ENCODE measurements around the gene TRIM68.

The TRIM68 gene, protein sequence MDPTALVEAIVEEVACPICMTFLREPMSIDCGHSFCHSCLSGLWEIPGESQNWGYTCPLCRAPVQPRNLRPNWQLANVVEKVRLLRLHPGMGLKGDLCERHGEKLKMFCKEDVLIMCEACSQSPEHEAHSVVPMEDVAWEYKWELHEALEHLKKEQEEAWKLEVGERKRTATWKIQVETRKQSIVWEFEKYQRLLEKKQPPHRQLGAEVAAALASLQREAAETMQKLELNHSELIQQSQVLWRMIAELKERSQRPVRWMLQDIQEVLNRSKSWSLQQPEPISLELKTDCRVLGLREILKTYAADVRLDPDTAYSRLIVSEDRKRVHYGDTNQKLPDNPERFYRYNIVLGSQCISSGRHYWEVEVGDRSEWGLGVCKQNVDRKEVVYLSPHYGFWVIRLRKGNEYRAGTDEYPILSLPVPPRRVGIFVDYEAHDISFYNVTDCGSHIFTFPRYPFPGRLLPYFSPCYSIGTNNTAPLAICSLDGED

GRCh38 chr11:4607781-4608666 lies at the start of gene TRIM68:
Gene TRIM68, minus strand, starts transcription at chr11:4608231. Its CDS starts 2,727 bp downstream, at chr11:4605504.
- peak within 1 kb of the TSS; percentile 61 for H3K4me3 ChIP-seq (ENCODE audit: low read length)
- no peak for TF ChIP-seq ZNF274 (IDR thresholded peaks at IDR 0.05; ENCODE audit: low read depth, low read length)

GRCh38 chr11:4654635-4655369 lies 46.8 kb upstream of the TRIM68 start:
- TF ChIP-seq ZNF274 (IDR thresholded peaks at IDR 0.05; ENCODE audit: low read depth, low read length), result no peak

DNA sequence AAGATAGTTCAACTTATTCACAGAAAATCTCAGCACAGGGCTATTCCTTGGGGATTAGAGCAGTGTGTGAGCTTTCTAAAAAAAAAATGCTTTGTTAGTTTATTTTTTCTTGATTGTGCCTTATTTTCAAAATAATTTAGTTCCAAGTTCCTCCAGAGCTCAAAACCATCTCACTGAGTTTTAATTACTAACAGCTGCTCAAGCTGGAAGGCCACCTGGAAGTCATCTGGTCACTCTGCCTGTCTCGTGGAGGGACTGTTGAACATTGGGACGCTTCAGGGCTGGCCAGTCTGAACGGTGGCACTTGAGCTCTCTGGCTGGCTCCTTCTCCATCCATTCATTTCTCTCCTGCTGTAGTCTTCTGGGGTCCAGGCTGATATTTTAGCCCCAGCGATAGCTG lies 39.7 kb upstream of the TRIM68 start:
- H3K4me3 ChIP-seq (ENCODE audit: low read length), result no peak overlapping the region
- TF ChIP-seq ZNF274 (IDR thresholded peaks at IDR 0.05; ENCODE audit: low read depth, low read length), result no peak

More at GRCh38 chr11:4654635-4655369, 46.8 kb upstream of the TRIM68 start:
- no peak overlapping the region for H3K4me3 ChIP-seq (ENCODE audit: low read length)

DNA sequence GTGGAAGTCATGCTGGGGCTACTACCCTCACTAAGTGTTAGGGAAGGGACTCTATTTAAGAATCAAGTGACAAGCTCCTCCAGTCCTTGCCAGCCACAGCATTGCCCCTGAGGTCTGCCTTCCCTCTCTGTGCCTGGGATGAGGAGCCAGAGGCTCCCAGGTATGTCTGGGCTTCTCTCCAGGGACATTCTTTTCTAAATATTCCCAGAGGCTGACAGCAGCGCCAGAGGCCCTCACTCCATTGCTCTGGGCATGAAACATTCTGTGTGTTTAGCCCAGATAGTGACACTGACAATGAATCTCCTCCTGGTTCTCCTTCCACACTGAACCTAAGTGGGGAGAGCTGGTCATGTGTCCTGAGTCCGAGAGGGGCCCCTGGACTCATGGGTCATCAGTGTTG lies 37.9 kb upstream of the TRIM68 start:
- TF ChIP-seq ZNF274 (IDR thresholded peaks at IDR 0.05; ENCODE audit: low read depth, low read length), result no peak
- no peak overlapping the region for H3K4me3 ChIP-seq (ENCODE audit: low read length)

GRCh38 chr11:4644233-4644632 lies 36.2 kb upstream of the TRIM68 start:
- no peak for TF ChIP-seq ZNF274 (IDR thresholded peaks at IDR 0.05; ENCODE audit: low read depth, low read length)
- no peak overlapping the region for H3K4me3 ChIP-seq (ENCODE audit: low read length)

DNA sequence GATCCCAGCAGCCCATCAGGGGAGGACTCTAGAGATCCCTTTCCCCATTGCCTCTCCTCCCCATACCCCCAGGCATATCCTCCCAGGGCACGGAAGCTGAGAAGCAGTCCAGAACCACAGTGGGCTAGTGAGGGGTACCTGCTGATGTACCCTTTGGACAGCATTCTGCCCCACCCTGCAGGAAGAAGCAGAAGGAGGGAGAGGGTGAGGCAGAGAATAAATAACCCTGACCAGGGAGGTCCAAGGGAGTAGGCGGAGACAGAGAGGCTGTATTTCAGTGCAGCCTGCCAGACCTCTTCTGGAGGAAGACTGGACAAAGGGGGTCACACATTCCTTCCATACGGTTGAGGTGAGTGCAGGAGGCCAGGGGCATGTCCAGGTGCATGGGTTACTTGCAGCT lies 35.7 kb upstream of the TRIM68 start, which contains the start of gene OR51E1:
Gene OR51E1 (plus strand): TSS at position 301 of the 400 bp plus-strand sequence. CDS start 8,545 bp downstream, outside the sequence.
- no peak for TF ChIP-seq ZNF274 (IDR thresholded peaks at IDR 0.05; ENCODE audit: low read depth, low read length)
- H3K4me3 ChIP-seq (ENCODE audit: low read length), result no peak within 1 kb of the TSS

DNA sequence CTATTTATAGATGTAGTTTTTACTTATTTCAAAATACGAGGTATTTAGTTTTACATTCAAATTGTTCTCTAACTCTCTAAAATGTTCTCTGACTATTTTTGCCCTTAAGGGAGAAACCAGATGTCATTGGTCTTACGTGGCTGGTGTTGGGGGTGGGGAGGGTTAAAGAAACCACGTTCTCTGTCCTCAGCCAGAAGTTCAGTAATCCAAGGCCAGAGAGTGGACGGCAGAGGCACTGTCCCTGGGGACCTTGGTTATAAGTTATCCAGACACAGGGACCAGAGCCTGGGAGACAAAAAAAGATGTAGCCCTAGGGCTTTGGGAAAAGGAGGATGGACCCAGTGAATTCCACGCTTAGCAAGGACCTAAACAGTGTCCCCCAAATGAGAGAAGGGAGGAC lies 35.0 kb upstream of the TRIM68 start:
- no peak for TF ChIP-seq ZNF274 (IDR thresholded peaks at IDR 0.05; ENCODE audit: low read depth, low read length)
- H3K4me3 ChIP-seq (ENCODE audit: low read length), result no peak overlapping the region

DNA sequence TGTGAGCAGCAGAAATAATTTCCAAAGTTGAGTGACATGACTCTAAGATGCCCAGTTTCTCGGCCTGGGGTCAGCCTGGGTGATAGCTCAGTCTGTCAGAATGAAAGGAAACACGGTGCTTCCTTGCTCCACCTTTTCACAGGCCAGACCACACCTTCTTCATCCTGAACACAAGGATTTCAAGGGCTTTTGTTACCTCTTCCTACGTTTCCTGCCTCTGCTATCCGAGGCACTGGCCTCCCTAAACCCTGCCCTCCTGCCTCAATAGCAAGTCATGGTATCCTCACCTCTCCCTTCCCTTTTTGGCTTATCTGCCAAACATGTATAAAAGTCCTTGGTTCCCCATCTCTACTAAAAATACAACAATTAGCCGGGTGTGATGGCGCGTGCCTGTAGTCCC lies 34.0 kb upstream of the TRIM68 start:
- H3K4me3 ChIP-seq (ENCODE audit: low read length), result no peak overlapping the region

GRCh38 chr11:4641501-4641900 lies 33.5 kb upstream of the TRIM68 start:
- no peak overlapping the region for H3K4me3 ChIP-seq (ENCODE audit: low read length)
- no peak for TF ChIP-seq ZNF274 (IDR thresholded peaks at IDR 0.05; ENCODE audit: low read depth, low read length)

More for the DNA sequence above, 34.0 kb upstream of the TRIM68 start:
- no peak for TF ChIP-seq ZNF274 (IDR thresholded peaks at IDR 0.05; ENCODE audit: low read depth, low read length)

GRCh38 chr11:4639931-4640330 lies 31.9 kb upstream of the TRIM68 start:
- TF ChIP-seq ZNF274 (IDR thresholded peaks at IDR 0.05; ENCODE audit: low read depth, low read length), result no peak
- H3K4me3 ChIP-seq (ENCODE audit: low read length), result no peak overlapping the region

DNA sequence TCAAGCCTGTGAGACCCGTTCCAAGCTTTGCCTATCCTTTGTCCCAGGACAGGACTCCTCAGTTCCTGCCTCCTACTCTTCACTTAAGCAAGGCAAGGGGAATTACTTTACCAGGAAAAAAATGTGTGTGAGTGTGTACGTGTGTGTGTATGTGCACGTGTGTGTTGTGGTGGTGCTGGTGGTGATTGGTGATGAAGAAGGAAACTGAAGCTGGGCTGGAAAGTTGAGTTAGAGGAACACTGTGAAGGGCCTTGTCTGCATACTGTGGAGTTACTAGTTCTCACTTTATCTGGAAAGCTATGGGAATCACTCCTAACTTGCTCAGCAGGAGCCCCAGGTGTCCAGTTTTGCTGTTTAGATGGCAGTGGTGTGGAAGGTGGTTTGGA lies 29.6 kb upstream of the TRIM68 start:
- no peak overlapping the region for H3K4me3 ChIP-seq (ENCODE audit: low read length)
- TF ChIP-seq ZNF274 (IDR thresholded peaks at IDR 0.05; ENCODE audit: low read depth, low read length), result no peak

DNA sequence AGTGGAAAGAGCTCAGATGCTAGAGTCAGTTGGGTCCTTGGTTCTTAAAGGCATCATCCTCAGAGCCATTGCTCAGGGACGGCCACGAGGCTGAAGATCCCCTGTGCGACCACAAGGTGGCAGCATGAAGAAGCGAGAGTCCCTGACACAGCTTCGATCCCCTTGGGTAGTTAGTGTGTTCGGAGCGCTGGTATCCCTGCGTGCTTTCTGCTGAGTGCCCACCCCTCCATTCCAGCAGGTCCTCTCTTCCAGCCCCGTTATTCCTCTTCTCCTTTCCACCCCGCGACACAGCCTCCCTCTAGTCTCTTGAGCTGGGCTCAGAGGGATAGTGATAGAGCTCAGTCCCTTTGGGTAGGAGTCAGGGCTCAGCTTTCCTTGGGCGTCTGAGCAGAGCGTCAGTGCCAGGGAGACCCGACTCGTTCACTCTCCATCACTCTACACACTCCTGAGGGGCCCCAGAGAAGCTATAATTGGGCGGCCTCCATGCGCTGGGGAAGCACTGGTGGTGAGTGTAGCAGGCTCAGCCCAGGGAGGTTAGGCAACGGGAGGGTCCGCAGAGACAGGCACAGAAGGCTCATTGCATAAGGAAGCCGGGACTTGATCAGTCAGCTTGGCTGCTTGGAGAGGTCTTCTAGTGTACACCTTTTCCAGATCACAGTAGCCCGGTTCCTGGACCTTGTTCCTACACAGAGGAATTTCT lies 29.1 kb upstream of the TRIM68 start, which contains the start of gene OR51D1:
Gene OR51D1 (plus strand): TSS at position 516 of the 700 bp plus-strand sequence. CDS start 2,314 bp downstream, outside the sequence.
- no peak within 1 kb of the TSS for H3K4me3 ChIP-seq (ENCODE audit: low read length)

GRCh38 chr11:4636136-4636535 lies 28.1 kb upstream of the TRIM68 start:
- TF ChIP-seq ZNF274 (IDR thresholded peaks at IDR 0.05; ENCODE audit: low read depth, low read length), result no peak
- H3K4me3 ChIP-seq (ENCODE audit: low read length), result no peak overlapping the region

More for the DNA sequence above, 29.1 kb upstream of the TRIM68 start, which contains the start of gene OR51D1:
- TF ChIP-seq ZNF274 (IDR thresholded peaks at IDR 0.05; ENCODE audit: low read depth, low read length), result no peak
